Ramos (cell line): Measurements from ENCODE around the gene MYOF.

Source experiments
- in situ Hi-C: fragments of 300-500 bp; cut with MboI; formaldehyde crosslinking; loops from one replicate; pipeline ENCODE4 v1.14.3; 2022; ENCODE audit warnings: low sequenced_read_pairs; ENCODE audit not compliant: unreplicated experiment

The MYOF gene

DNA sequence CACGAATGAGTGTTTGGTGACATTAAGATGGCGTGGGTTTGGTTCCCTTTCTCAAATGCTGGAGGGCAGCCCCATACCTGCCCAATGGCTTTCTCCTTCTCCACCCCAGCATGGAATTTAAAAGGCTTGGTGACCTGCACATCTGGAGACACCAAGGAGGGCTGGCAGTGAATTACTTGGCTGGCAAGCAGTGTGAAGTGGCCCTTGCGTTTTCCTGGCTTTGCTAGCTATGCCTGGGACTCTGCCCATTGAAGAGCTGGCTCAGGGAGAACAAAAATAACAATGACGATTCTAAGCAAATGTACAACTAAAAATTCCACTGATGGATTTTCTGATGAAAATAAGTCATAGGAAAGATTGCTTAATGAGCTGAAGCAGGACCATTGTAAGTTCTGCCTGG, 204.8 kb downstream of the MYOF start:
- in situ Hi-C loops = no loop called here

DNA sequence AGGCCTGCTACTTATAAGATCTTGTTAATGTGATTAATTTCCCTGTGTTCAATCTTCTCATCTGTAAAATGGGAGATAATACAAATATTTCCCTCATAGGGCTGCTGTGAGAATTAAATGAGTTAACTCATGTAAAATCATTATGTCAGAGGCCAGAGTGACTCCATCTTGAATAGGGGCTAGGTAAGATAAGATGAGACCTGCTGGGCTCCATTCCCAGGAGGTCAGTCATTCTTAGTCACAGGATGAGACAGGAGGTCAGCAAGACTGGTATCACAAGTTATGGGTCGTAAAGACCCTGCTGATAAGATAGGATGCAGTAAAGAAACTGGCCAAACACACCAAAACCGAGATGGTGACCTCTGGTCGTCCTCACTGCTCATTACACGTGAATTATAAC, 207.7 kb downstream of the MYOF start:
- in situ Hi-C loops = no loop called here

DNA sequence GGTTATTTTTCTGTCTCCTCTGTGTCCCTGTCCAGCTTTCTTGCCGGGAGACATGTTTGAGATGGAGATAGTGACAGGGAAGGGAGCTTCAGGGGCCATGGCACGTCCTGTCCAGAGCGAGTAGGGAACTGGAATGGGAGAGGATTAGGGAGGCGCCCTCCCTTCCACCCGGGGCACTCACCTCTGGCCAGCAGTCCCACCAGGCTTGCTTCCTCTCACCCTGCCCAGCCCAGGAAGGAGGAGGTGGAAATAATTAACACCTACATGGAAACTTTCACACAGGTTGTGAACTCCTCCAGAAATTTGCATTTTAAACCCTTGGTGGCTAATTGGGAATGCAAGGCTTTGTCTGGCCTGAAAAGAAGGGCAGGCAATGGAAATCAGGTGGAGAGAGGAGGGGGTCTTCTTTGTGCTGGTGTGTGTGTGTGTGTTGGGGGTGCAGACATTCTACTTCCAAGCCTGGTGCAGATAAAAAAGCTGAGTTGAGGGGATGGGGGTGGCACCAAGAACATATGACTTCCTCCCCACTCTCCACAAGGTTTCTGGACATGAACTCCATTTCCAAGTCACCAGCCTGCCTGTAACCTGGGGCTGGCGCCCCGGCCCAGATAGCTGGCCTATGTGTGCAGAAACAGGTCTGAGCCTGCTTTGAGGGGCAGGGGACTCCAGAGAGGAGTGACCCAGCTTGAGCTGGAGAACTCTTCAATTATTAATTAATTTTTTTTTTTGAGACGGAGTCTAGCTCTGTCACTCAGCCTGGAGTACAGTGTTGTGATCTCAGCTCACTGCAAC, 209.1 kb downstream of the MYOF start:
- in situ Hi-C loops = no loop called here

DNA sequence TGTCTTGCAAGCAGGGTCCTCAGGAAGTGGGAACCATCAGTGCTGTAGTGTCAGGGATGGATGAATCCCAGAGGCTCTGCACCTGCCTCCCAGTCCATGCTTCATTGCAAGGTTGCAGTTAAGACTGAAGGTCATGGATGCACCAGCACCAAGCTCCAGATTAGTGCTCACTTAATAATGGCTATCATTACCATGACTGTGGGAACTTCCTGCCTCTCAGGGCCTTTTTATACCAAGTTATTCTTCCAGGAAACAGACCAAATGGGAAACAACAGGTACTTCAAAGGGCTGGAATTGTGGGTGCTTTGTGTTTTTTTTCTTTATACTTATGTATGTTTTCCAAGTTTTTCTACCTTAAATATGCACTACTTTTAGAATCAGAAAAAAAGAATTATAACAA, 210.8 kb downstream of the MYOF start:
- in situ Hi-C loops = no loop called here

DNA sequence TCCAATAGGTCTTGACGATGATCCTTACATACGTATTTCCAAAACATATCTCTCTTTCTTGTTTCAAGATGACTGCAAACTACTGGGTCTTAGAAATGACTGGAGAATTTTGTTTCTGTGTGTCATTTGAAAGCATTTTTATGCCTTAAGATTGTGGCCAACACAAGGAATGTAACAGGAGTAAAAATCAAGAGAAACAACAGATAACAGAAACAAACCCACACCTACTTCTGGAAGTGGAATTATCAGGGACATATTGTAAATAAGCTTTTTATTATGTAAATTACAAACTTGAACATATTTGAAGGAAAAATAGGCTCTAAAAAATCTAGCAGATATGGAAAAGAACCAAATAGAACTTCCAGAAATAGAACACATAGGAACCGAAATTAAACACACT, 212.9 kb downstream of the MYOF start:
- in situ Hi-C loops = no loop called here

DNA sequence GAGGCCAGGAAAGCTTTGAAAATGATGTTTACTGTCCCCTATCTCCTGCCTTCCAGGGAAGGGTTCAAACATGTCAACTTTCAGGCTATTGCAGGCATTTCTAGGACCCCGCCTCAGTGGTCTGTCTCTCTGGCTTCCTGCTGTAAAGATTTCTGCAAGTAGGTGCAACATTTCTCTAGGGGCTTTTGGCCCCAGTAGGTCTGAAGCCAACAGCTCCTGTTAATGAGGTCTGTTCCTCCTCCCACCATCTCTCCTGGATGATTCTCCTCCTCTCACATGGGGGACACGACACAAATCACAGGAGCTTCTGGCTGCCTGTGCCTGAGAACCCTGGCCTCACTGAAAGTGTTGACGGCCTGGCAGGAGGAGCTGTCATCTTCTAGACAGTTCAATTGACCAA, 214.1 kb downstream of the MYOF start:
- in situ Hi-C loops = no loop called here

DNA sequence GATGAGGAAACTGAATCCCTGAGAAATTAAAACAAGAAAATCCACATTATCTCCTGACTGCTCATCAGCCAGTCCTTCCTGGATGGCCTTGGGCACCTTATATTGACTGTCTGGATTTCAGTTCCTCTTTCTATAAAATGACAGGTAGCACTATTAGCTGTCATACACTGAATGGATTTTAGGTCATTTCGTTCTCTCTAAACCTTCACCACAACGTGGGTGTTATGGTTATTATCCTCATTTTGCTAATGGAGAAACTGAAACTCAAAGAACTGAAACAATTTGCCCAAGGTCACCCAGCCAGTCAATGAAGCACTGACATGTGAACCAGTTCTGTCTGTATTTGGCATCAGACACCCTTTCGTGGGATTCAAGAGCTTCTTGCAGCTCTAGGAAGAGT, 214.6 kb downstream of the MYOF start:
- in situ Hi-C loops = no loop called here

DNA sequence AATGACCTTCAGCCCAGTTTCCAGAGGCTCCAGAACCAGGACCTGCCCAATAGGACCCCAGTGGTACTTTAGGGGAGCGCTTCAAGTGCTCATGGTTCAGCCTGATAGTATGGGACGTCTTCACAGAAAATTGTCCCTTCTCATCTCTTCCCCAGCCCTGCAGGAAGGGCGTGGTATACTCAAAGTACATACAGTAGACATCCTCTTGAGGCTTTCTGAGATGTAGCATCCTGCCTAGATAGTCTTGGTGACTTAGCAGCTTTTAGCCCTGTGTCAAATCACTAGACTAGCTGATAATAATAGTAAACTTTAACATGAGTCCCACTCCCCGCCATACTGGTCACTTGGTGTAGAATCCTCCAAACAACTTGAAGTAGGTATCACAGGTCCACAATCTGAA, 215.3 kb downstream of the MYOF start:
- in situ Hi-C loops = no loop called here

DNA sequence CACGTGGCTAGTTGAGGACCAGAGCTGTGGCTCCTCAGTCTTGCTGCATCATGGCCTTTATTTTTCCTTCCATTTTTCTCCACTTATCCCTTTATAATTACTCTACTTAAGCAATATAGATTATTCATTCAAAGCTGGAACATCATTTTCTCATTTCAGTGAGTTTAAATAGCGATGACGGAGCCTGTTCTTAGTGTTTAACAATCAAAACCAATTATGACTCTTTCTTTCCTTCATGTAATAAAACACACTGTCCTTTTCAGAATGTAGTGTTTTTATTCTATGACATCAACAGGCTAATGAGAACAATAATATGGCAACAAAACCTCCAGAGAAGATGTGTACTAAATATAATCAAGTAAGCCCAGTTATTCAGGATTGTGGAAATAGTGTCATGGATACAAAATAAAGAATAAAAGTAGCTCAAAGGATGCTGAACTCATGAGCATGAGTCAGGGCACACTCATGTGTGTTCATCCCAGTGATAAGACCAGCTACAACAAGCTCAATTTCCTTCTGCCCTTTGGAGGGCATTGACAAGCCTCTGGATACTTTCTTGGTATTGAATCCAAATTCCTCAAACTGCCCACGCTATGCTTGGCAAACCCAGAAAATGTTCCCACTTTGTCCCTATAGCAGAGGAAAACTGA, 220.0 kb downstream of the MYOF start:
- in situ Hi-C loops = no loop called here

DNA sequence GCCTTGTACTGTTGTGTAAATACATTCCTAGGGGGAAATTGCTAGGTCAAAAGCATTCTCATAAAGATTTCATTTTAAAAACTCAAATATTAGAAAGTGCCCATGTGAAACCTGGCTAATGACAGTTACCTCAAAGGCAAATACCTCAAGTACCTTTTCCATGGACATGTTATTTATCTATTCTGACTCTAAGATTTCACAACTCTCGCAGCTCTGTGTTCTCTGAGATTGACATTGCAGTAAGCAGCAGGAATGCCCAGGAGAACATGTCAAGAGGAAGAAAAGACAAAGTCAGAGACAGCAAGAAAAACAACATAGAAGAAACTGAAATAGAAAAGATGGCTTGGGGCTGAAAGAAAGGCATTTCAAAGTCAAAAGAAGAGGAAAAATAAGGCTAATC, 221.0 kb downstream of the MYOF start:
- in situ Hi-C loops = no loop called here

DNA sequence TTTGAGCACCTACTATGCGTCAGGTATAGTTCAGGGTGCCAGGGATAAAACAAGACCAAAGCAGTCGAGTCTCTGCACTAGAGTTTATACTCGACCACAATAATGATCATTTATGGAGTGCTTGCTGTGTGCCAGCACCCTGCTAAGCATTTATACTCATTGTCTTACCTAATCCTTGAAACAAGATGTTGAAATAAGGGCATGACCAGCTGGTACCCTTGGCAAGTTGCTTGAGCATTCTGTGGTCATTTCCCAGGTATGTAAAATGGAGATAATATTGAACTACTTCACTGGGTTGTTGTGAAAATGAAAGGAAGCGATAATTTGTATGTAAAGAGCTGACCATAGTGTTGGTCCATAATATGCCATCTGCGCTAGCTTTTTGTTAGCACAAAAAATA, 223.0 kb downstream of the MYOF start:
- in situ Hi-C loops = no loop called here
